ENCODE data around the gene SNX18.

The SNX18 gene

GRCh38 chr5:54491326-54491725 lies 26.2 kb upstream of the SNX18 start:
- Histone ChIP-seq H3K9me3 (ENCODE audit: insufficient read depth, low read depth, low read length) (no peaks in the 10 kb centered on the region), H3K4me2 (ENCODE audit: low read depth, low read length, poor library complexity, severe bottlenecking) (no peak overlapping the region), H4K20me1 (ENCODE audit: insufficient read depth, low read length, poor library complexity, severe bottlenecking) (no peaks in the 10 kb centered on the region), H3K9me2 (replicated peaks; ENCODE audit: low read depth, low read length) (no peaks in the 10 kb centered on the region), H3K9ac (ENCODE audit: low read depth, low read length, poor library complexity, severe bottlenecking) (no peak overlapping the region), H3F3A (ENCODE audit: low read depth) (no peaks in the 10 kb centered on the region), H3K36me3 (ENCODE audit: insufficient read depth, low read length) (no peaks in the 10 kb centered on the region), H3K27me3 (ENCODE audit: insufficient read depth, low read length, poor library complexity, severe bottlenecking) (no peaks in the 10 kb centered on the region), H2AFZ (ENCODE audit: low read length) (no peak overlapping the region), H3K4me1 (ENCODE audit: insufficient read depth, low read length, poor library complexity, severe bottlenecking) (no peaks in the 10 kb centered on the region), H3K4me3 (ENCODE audit: low read length, poor library complexity, severe bottlenecking) (no peak overlapping the region), H3K79me2 (ENCODE audit: insufficient read depth, low read length) (no peaks in the 10 kb centered on the region)
- TF ChIP-seq CTCF (conservative IDR thresholded peaks at IDR 0.05; ENCODE audit: low read length) = no peak
- no peak for TF ChIP-seq EZH2phosphoT487 (IDR thresholded peaks at IDR 0.05; ENCODE audit: borderline replicate concordance)

- no peaks in the 10 kb centered on the region for H4K20me1 ChIP-seq (ENCODE audit: insufficient read depth, low read length, poor library complexity, severe bottlenecking)
- H3K4me3 ChIP-seq (ENCODE audit: low read length, poor library complexity, severe bottlenecking) = no peak overlapping the region
- no peaks in the 10 kb centered on the region for H3K9me3 ChIP-seq (ENCODE audit: insufficient read depth, low read depth, low read length)
- no peaks in the 10 kb centered on the region for H3K27me3 ChIP-seq (ENCODE audit: insufficient read depth, low read length, poor library complexity, severe bottlenecking)
- H3F3A ChIP-seq (ENCODE audit: low read depth) = no peaks in the 10 kb centered on the region
- no peaks in the 10 kb centered on the region for H3K36me3 ChIP-seq (ENCODE audit: insufficient read depth, low read length)
- H3K4me1 ChIP-seq (ENCODE audit: insufficient read depth, low read length, poor library complexity, severe bottlenecking) = no peaks in the 10 kb centered on the region
- no peak overlapping the region for H2AFZ ChIP-seq (ENCODE audit: low read length)
- no peak for TF ChIP-seq EZH2phosphoT487 (IDR thresholded peaks at IDR 0.05; ENCODE audit: borderline replicate concordance)
- no peak for TF ChIP-seq CTCF (conservative IDR thresholded peaks at IDR 0.05; ENCODE audit: low read length)
- H3K4me2 ChIP-seq (ENCODE audit: low read depth, low read length, poor library complexity, severe bottlenecking) = no peak overlapping the region
- no peaks in the 10 kb centered on the region for H3K79me2 ChIP-seq (ENCODE audit: insufficient read depth, low read length)
- H3K9me2 ChIP-seq (replicated peaks; ENCODE audit: low read depth, low read length) = no peaks in the 10 kb centered on the region
- H3K9ac ChIP-seq (ENCODE audit: low read depth, low read length, poor library complexity, severe bottlenecking) = no peak overlapping the region
Observed at GRCh38 chr5:54492178-54492577, 25.4 kb upstream of the SNX18 start.

GRCh38 chr5:54495027-54495426 lies 22.5 kb upstream of the SNX18 start:
- H3K4me2 ChIP-seq (ENCODE audit: low read depth, low read length, poor library complexity, severe bottlenecking) = no peak overlapping the region
- H3F3A ChIP-seq (ENCODE audit: low read depth) = no peaks in the 10 kb centered on the region
- no peaks in the 10 kb centered on the region for H3K4me1 ChIP-seq (ENCODE audit: insufficient read depth, low read length, poor library complexity, severe bottlenecking)
- TF ChIP-seq EZH2phosphoT487 (IDR thresholded peaks at IDR 0.05; ENCODE audit: borderline replicate concordance) (no peak), CTCF (conservative IDR thresholded peaks at IDR 0.05; ENCODE audit: low read length) (no peak)
- no peaks in the 10 kb centered on the region for H3K36me3 ChIP-seq (ENCODE audit: insufficient read depth, low read length)
- H3K9me2 ChIP-seq (replicated peaks; ENCODE audit: low read depth, low read length) = no peaks in the 10 kb centered on the region
- no peaks in the 10 kb centered on the region for H3K27me3 ChIP-seq (ENCODE audit: insufficient read depth, low read length, poor library complexity, severe bottlenecking)
- H4K20me1 ChIP-seq (ENCODE audit: insufficient read depth, low read length, poor library complexity, severe bottlenecking) = no peaks in the 10 kb centered on the region
- no peak overlapping the region for H3K4me3 ChIP-seq (ENCODE audit: low read length, poor library complexity, severe bottlenecking)
- H2AFZ ChIP-seq (ENCODE audit: low read length) = no peak overlapping the region
- H3K79me2 ChIP-seq (ENCODE audit: insufficient read depth, low read length) = no peaks in the 10 kb centered on the region
- H3K9me3 ChIP-seq (ENCODE audit: insufficient read depth, low read depth, low read length) = no peaks in the 10 kb centered on the region
- no peak overlapping the region for H3K9ac ChIP-seq (ENCODE audit: low read depth, low read length, poor library complexity, severe bottlenecking)

Data from Loucy (cell line).